Endodermal cell (in vitro differentiated cells): Measurements from ENCODE around the gene NRP1. TPM values are rescaled to one million over a fixed set of nuclear protein-coding genes. Genes with fewer than 3 reads are reported as not detected.

ENCODE experiments used
- DNase-seq: peaks from one replicate; pipeline ENCODE4 v3.0.0-alpha.2; 2017
- H3K27ac ChIP-seq: 2 replicates; pipeline ENCODE4 v1.5.1; 2013; ENCODE audit warnings: mild to moderate bottlenecking, low read depth, low read length, moderate library complexity
- H3K27me3 ChIP-seq: 2 replicates; pipeline ENCODE4 v1.6.1; 2013; ENCODE audit warnings: mild to moderate bottlenecking, low read length, moderate library complexity; ENCODE audit not compliant: insufficient read depth, control insufficient read depth, poor library complexity, severe bottlenecking
- H3K36me3 ChIP-seq: 2 replicates; pipeline ENCODE4 v1.7.0; 2013; ENCODE audit warnings: mild to moderate bottlenecking, low read length, moderate library complexity; ENCODE audit not compliant: control insufficient read depth, insufficient read depth
- H3K4me1 ChIP-seq: one replicate; pipeline ENCODE4 v1.7.0; 2013; ENCODE audit warnings: low read length; ENCODE audit not compliant: control insufficient read depth, insufficient read depth
- H3K4me3 ChIP-seq: 2 replicates; pipeline ENCODE4 v1.5.1; 2013; ENCODE audit warnings: mild to moderate bottlenecking, low read length, moderate library complexity
- H3K9ac ChIP-seq: 2 replicates; pipeline ENCODE4 v1.6.1; 2013; ENCODE audit warnings: mild to moderate bottlenecking, low read length, moderate library complexity; ENCODE audit not compliant: poor library complexity, severe bottlenecking; ENCODE audit errors: extremely low read depth
- H3K9me3 ChIP-seq: 2 replicates; pipeline ENCODE4 v1.6.1; 2013; ENCODE audit warnings: mild to moderate bottlenecking, low read length, moderate library complexity; ENCODE audit not compliant: control insufficient read depth
- H3K27ac Mint-ChIP-seq: 2 replicates; pipeline ENCODE4 v1.8.0; 2020; ENCODE audit warnings: mixed read lengths
- H3K27me3 Mint-ChIP-seq: 2 replicates; pipeline ENCODE4 v1.8.0; 2021; ENCODE audit warnings: mild to moderate bottlenecking, mixed read lengths; ENCODE audit not compliant: insufficient read depth
- H3K36me3 Mint-ChIP-seq: 2 replicates; pipeline ENCODE4 v1.8.0; 2020; ENCODE audit warnings: low read depth, mixed read lengths
- H3K4me1 Mint-ChIP-seq: 2 replicates; pipeline ENCODE4 v1.8.0; 2020; ENCODE audit warnings: mixed read lengths
- H3K4me3 Mint-ChIP-seq: 2 replicates; pipeline ENCODE4 v1.8.0; 2020; ENCODE audit warnings: mild to moderate bottlenecking, moderate library complexity, mixed read lengths
- H3K9me3 Mint-ChIP-seq: 2 replicates; pipeline ENCODE4 v1.8.0; 2020; ENCODE audit warnings: mild to moderate bottlenecking, mixed read lengths
- CTCF ChIP-seq: fragments of 200-600 bp; sonication (generic); conservative IDR thresholded peaks from 2 replicates; pipeline ENCODE4 v1.5.0; 2021; ENCODE audit warnings: antibody characterized with exemption, mild to moderate bottlenecking
- WGBS, 2 experiments: methylation state at CpG; one replicate each; pipeline versions ENCODE4 v1.1.5 to v1.1.7; 2013; ENCODE audit warnings: missing lambda C conversion rate in 2 of 2, mixed read lengths in 1 of 2; ENCODE audit not compliant: insufficient coverage in 1 of 2, insufficient read length in 1 of 2; 5-methylcytosine and 5-hydroxymethylcytosine counted together
- total RNA-seq, 2 donors: library from RNA; stranded (reverse); fragmentation: NEBNext Ultra II Directional in 1 of 2; extraction: Animal tissue kit (Norgen Biotek cat#: 25700) in 1 of 2; gene quantifications; 2 replicates in 1 of 2; 3 replicates in 1 of 2; pipeline ENCODE4 v1.2.1, GENCODE V29; 2021

NRP1 gene
- total RNA-seq, 2 donors from 2014 or later: 20.7 to 30.6 TPM

- H3K4me3 Mint-ChIP-seq: no peak overlapping the region
- WGBS, 2 experiments: 100% methylated on average over 2 of the region's 2 CpGs
- no peak overlapping the region for H3K27ac ChIP-seq
Observed at GRCh38 chr10:33326933-33327332, 7.5 kb downstream of the NRP1 start.

GRCh38 chr10:33325929-33326328 lies 8.5 kb downstream of the NRP1 start:
- no peak for TF ChIP-seq CTCF
- Mint-ChIP-seq H3K4me1 (peaks cover 59% of the 10 kb centered on the region), H3K36me3 (peaks cover 24% of the 10 kb centered on the region), H3K27me3 (no peaks in the 10 kb centered on the region), H3K27ac (no peak overlapping the region), H3K4me3 (no peak overlapping the region), H3K9me3 (no peaks in the 10 kb centered on the region)
- DNase-seq: no peak
- 87 to 100% methylated on average over 2 of the region's 2 CpGs for WGBS, 2 experiments
- Histone ChIP-seq H3K4me3 (no peak overlapping the region), H3K36me3 (peaks cover 46% of the 10 kb centered on the region), H3K27me3 (no peaks in the 10 kb centered on the region), H3K4me1 (peaks cover 13% of the 10 kb centered on the region), H3K9ac (no peak overlapping the region), H3K9me3 (no peaks in the 10 kb centered on the region), H3K27ac (no peak overlapping the region)

More at GRCh38 chr10:33326933-33327332, 7.5 kb downstream of the NRP1 start:
- Histone ChIP-seq H3K4me3 (no peak overlapping the region), H3K27me3 (no peaks in the 10 kb centered on the region), H3K9me3 (no peaks in the 10 kb centered on the region), H3K9ac (no peak overlapping the region), H3K36me3 (peaks cover 46% of the 10 kb centered on the region), H3K4me1 (peaks cover 9% of the 10 kb centered on the region)
- H3K4me1 Mint-ChIP-seq: peaks cover 54% of the 10 kb centered on the region
- H3K9me3 Mint-ChIP-seq: no peaks in the 10 kb centered on the region
- no peak overlapping the region for H3K27ac Mint-ChIP-seq
- TF ChIP-seq CTCF: no peak
- no peaks in the 10 kb centered on the region for H3K27me3 Mint-ChIP-seq
- no peak for DNase-seq
- H3K36me3 Mint-ChIP-seq: peaks cover 21% of the 10 kb centered on the region

- no peaks in the 10 kb centered on the region for H3K27me3 Mint-ChIP-seq
- Histone ChIP-seq H3K9ac (no peak overlapping the region), H3K9me3 (peaks cover 4% of the 10 kb centered on the region), H3K4me3 (no peak overlapping the region), H3K27ac (no peak overlapping the region), H3K4me1 (peaks cover 9% of the 10 kb centered on the region), H3K36me3 (peaks cover 37% of the 10 kb centered on the region), H3K27me3 (no peaks in the 10 kb centered on the region)
- 91 to 94% methylated on average over 3 to 5 of the region's 6 CpGs for WGBS, 2 experiments
- peaks cover 18% of the 10 kb centered on the region for H3K36me3 Mint-ChIP-seq
- H3K27ac Mint-ChIP-seq: no peak overlapping the region
- TF ChIP-seq CTCF: no peak
- H3K4me1 Mint-ChIP-seq: peaks cover 40% of the 10 kb centered on the region
- H3K4me3 Mint-ChIP-seq: no peak overlapping the region
- DNase-seq: no peak
- H3K9me3 Mint-ChIP-seq: peaks cover 8% of the 10 kb centered on the region
Observed at GRCh38 chr10:33323721-33324120, 10.7 kb downstream of the NRP1 start.
